Endothelial cell of umbilical vein (primary cell): Measurements from ENCODE around the gene LSP1. TPM values are rescaled to one million over a fixed set of nuclear protein-coding genes. Genes with fewer than 3 reads are reported as not detected.

ENCODE experiments used
- BruUV-seq: library from RNA; stranded (reverse); fragments of 400-500 nt; replicated peaks from 2 replicates; lab custom pipeline; 2021; lab: Mats Ljungman, UMichigan
- CTCF ChIA-PET: fragments of 300-600, 350-600 bp; sonication (Branson Sonifier 250); formaldehyde crosslinking; loops from one replicate; lab custom pipeline; 2021; ENCODE audit warnings: antibody characterized with exemption, inconsistent platforms; lab: Charles Lee
- POLR2A ChIA-PET: fragments of 300-600, 350-600 bp; sonication (Branson Sonifier 250); formaldehyde crosslinking; loops from one replicate; lab custom pipeline; 2021; ENCODE audit warnings: antibody characterized with exemption, inconsistent platforms; lab: Charles Lee
- DNase-seq: peaks from one replicate; pipeline ENCODE4 v3.0.0-alpha.2; 2011; ENCODE audit warnings: low read depth, low spot score
- FAIRE-seq: peaks from 2 replicates; lab custom pipeline; 2011; peaks lifted over from hg19 to GRCh38; lab: Jason Lieb, UNC
- H2AFZ ChIP-seq: 2 replicates; pipeline ENCODE4 v1.6.0; 2012; ENCODE audit warnings: low read depth, low read length, control low read depth, inconsistent platforms
- H3K27ac ChIP-seq: 2 replicates; pipeline ENCODE4 v1.5.1; 2011; ENCODE audit warnings: low read depth, mild to moderate bottlenecking, control low read depth, low read length, moderate library complexity; ENCODE audit not compliant: insufficient read depth
- H3K27me3 ChIP-seq, 2 experiments: 2 replicates each; pipeline versions ENCODE4 v1.6.0 to v1.6.1; 2011; ENCODE audit warnings: low read length in 2 of 2, mixed read lengths in 1 of 2; ENCODE audit not compliant: control insufficient read depth in 2 of 2, insufficient read depth in 2 of 2
- H3K36me3 ChIP-seq, 2 experiments: 2 replicates in 1 of 2; 3 replicates in 1 of 2; pipeline ENCODE4 v1.5.1; 2011; ENCODE audit warnings: low read length in 2 of 2, mild to moderate bottlenecking in 1 of 2, moderate library complexity in 1 of 2; ENCODE audit not compliant: control insufficient read depth in 2 of 2, insufficient read depth in 2 of 2; ENCODE audit errors: extremely low read depth in 1 of 2
- H3K4me1 ChIP-seq: 3 replicates; pipeline ENCODE4 v1.5.1; 2011; ENCODE audit warnings: mild to moderate bottlenecking, low read length; ENCODE audit not compliant: control insufficient read depth, insufficient read depth; ENCODE audit errors: extremely low read depth
- H3K4me2 ChIP-seq: 2 replicates; pipeline ENCODE4 v1.6.1; 2011; ENCODE audit warnings: low read length, control low read depth, mixed read lengths; ENCODE audit not compliant: insufficient read depth
- H3K4me3 ChIP-seq, 3 experiments: fragments of 200-600 bp in 1 of 3; sonication (generic), shearing (Covaris generic) in 1 of 3; replicated peaks in 1 of 3; 2 replicates each; pipeline ENCODE4 v1.5.1; 2011 to 2016; ENCODE audit warnings: control low read depth in 3 of 3, low read length in 3 of 3, mild to moderate bottlenecking in 2 of 3, inconsistent platforms in 1 of 3, low read depth in 1 of 3, moderate library complexity in 1 of 3; ENCODE audit not compliant: insufficient read depth in 1 of 3
- H3K79me2 ChIP-seq: 2 replicates; pipeline ENCODE4 v1.6.0; 2012; ENCODE audit warnings: low read length, inconsistent platforms; ENCODE audit not compliant: control insufficient read depth, insufficient read depth
- H3K9ac ChIP-seq: replicated peaks from 2 replicates; pipeline ENCODE3; 2011; ENCODE audit warnings: low read length, control low read depth; ENCODE audit not compliant: insufficient read depth; ENCODE audit errors: extremely low read depth
- H3K9me1 ChIP-seq: replicated peaks from 3 replicates; pipeline ENCODE4 v1.6.0; 2011; ENCODE audit warnings: mild to moderate bottlenecking, low read length; ENCODE audit not compliant: control insufficient read depth, insufficient read depth; ENCODE audit errors: extremely low read depth
- H3K9me3 ChIP-seq: replicated peaks from 2 replicates; pipeline ENCODE4 v1.5.1; 2012; ENCODE audit warnings: low read length, inconsistent platforms; ENCODE audit not compliant: control insufficient read depth, insufficient read depth
- H4K20me1 ChIP-seq: replicated peaks from 2 replicates; pipeline ENCODE3; 2011; ENCODE audit warnings: mild to moderate bottlenecking, low read length; ENCODE audit not compliant: control insufficient read depth, insufficient read depth; ENCODE audit errors: extremely low read depth
- EZH2 ChIP-seq: IDR thresholded peaks from 2 replicates; pipeline ENCODE4 v1.6.1; 2012; ENCODE audit warnings: borderline replicate concordance, low read depth, mild to moderate bottlenecking, moderate library complexity, low read length, inconsistent platforms; ENCODE audit not compliant: severe bottlenecking
- FOS ChIP-seq: IDR thresholded peaks from 2 replicates; pipeline ENCODE4 v1.6.1; 2011; ENCODE audit warnings: mild to moderate bottlenecking, low read length, moderate library complexity, borderline replicate concordance; ENCODE audit not compliant: insufficient read depth
- JUN ChIP-seq: IDR thresholded peaks from 2 replicates; pipeline ENCODE4 v1.6.1; 2011; ENCODE audit warnings: borderline replicate concordance, low read depth; ENCODE audit not compliant: insufficient read length, insufficient read depth
- MYC ChIP-seq: IDR thresholded peaks from one replicate; pipeline ENCODE4 v1.6.1; 2011; ENCODE audit warnings: mild to moderate bottlenecking, low read depth, low read length
- POLR2A ChIP-seq: IDR thresholded peaks from 2 replicates; pipeline ENCODE4 v1.6.1; 2012; ENCODE audit warnings: low read depth, mild to moderate bottlenecking, control low read depth, low read length
- POLR2AphosphoS5 ChIP-seq: IDR thresholded peaks from 2 replicates; pipeline ENCODE4 v1.6.1; 2012; ENCODE audit warnings: low read depth, mild to moderate bottlenecking, control low read depth, low read length, moderate library complexity; ENCODE audit not compliant: insufficient read depth
- dilution Hi-C: fragments of 300-500 bp; cut with MboI; formaldehyde crosslinking; loops from one replicate; pipeline ENCODE4 v1.15.0; 2019; ENCODE audit warnings: low sequenced_read_pairs; ENCODE audit not compliant: extremely low pct_ligation_motif_present
- intact Hi-C: fragments of 100-400 bp; cut with micrococcal nuclease; formaldehyde crosslinking; loops from one replicate; pipeline ENCODE4 v1.10.0; 2022
- polyA plus RNA-seq, 4 experiments: library from polyadenylated mRNA; depleted of rRNA in 3 of 4; stranded (reverse) in 3 of 4; unstranded in 1 of 4; fragments of >200 nt; gene quantifications; 2 replicates each; pipeline versions ENCODE4 v1.2.1 to v1.2.3, GENCODE V29; 2011 to 2012; ENCODE audit warnings: missing spikeins in 1 of 4
- total RNA-seq: library from RNA; stranded (reverse); gene quantifications from 2 replicates; pipeline ENCODE4 v1.2.3, GENCODE V29; 2021
- TF ChIP-seq, protein P1 (sequence below), 2 donors: IDR thresholded peaks; 1 replicate in 1 of 2; 2 replicates in 1 of 2; pipeline ENCODE4 v1.5.1; 2011; ENCODE audit warnings: low read length in 2 of 2, mild to moderate bottlenecking in 2 of 2, moderate library complexity in 2 of 2, control low read depth in 1 of 2, inconsistent platforms in 1 of 2, low read depth in 1 of 2; ENCODE audit not compliant: insufficient read depth in 1 of 2; ENCODE audit errors: extremely low read depth in 1 of 2
- TF ChIP-seq, protein P2 (sequence below): IDR thresholded peaks from 2 replicates; pipeline ENCODE4 v1.6.1; 2011; ENCODE audit not compliant: insufficient read depth, insufficient read length

Gene LSP1
- total and polyA plus RNA-seq, 2 donors (not counting 3 experiments of a cell fraction or from before 2014, with no cell fraction given): not detected

DNA sequence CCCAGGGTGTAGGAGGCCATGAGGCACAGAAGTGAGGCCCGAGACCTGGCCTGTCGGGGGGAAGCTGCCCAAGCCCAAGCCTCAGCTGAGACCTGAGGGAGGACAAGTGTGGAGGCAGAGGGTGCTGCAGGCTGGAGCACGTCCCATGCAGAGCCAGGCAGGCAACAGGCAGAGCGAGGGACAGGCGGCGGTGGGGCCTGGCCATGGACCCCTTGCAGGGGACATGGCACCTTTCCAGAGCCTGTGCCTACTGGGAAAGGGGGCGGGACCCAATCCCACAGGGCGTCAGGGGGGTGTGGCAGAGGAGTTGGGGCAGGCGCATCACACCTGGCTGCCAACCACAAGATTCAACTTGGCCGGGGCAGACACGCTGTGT, 9.8 kb upstream of the LSP1 start:
- H4K20me1 ChIP-seq: no peaks in the 10 kb centered on the region
- TF ChIP-seq, protein P1, sequence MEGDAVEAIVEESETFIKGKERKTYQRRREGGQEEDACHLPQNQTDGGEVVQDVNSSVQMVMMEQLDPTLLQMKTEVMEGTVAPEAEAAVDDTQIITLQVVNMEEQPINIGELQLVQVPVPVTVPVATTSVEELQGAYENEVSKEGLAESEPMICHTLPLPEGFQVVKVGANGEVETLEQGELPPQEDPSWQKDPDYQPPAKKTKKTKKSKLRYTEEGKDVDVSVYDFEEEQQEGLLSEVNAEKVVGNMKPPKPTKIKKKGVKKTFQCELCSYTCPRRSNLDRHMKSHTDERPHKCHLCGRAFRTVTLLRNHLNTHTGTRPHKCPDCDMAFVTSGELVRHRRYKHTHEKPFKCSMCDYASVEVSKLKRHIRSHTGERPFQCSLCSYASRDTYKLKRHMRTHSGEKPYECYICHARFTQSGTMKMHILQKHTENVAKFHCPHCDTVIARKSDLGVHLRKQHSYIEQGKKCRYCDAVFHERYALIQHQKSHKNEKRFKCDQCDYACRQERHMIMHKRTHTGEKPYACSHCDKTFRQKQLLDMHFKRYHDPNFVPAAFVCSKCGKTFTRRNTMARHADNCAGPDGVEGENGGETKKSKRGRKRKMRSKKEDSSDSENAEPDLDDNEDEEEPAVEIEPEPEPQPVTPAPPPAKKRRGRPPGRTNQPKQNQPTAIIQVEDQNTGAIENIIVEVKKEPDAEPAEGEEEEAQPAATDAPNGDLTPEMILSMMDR (IDR thresholded peaks at IDR 0.05; ENCODE audit: extremely low read depth in 1 of 2, insufficient read depth in 1 of 2, low read depth in 1 of 2, low read length in 2 of 2): no peak
- TF ChIP-seq, protein P2, sequence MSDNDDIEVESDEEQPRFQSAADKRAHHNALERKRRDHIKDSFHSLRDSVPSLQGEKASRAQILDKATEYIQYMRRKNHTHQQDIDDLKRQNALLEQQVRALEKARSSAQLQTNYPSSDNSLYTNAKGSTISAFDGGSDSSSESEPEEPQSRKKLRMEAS: no peak
- TF ChIP-seq MYC (no peak), JUN (no peak), POLR2AphosphoS5 (no peak), POLR2A (no peak), FOS (no peak), EZH2 (no peak)
- H3K9me1 ChIP-seq: no peaks in the 10 kb centered on the region
- no peak overlapping the region for H3K27ac ChIP-seq
- H3K9me3 ChIP-seq: no peaks in the 10 kb centered on the region
- no peak overlapping the region for H3K9ac ChIP-seq
- H3K36me3 ChIP-seq: no peaks in the 10 kb centered on the region
- no peak for DNase-seq
- no peak overlapping the region for H3K4me2 ChIP-seq
- H2AFZ ChIP-seq: no peak overlapping the region
- BruUV-seq: no TSS peak
- no peaks in the 10 kb centered on the region for H3K79me2 ChIP-seq
- intact Hi-C loops: no loop called here
- no peaks in the 10 kb centered on the region for H3K4me1 ChIP-seq
- no peak overlapping the region for H3K4me3 ChIP-seq
- POLR2A ChIA-PET: no interaction called here
- CTCF ChIA-PET: interaction anchor here (0.8 to 1.7 kb wide), 3 partner anchors 11 to 309 kb away, joined by 3 to 6 read pairs (median 5); no protein-coding TSS in a partner anchor
- H3K27me3 ChIP-seq: no peaks in the 10 kb centered on the region
- FAIRE-seq: no peak
- dilution Hi-C loops: no loop called here
